HEK293 (cell line): ENCODE data around the gene SOCS1.

ENCODE experiments used
- CTCF ChIP-seq: fragments of 450-650 bp; formaldehyde crosslinking; IDR thresholded peaks from 2 replicates; pipeline ENCODE4 v1.5.1; 2016; ENCODE audit warnings: missing biosample characterization, missing genetic modification characterization
- ZBTB10 ChIP-seq: fragments of 450-650 bp; formaldehyde crosslinking; IDR thresholded peaks from 2 replicates; pipeline ENCODE4 v1.5.1; 2016; ENCODE audit warnings: missing biosample characterization, missing genetic modification characterization
- ZBTB26 ChIP-seq: fragments of 450-650 bp; formaldehyde crosslinking; optimal IDR thresholded peaks from 2 replicates; pipeline ENCODE3; 2016; ENCODE audit warnings: missing biosample characterization, mild to moderate bottlenecking, missing genetic modification characterization
- ZNF174 ChIP-seq: fragments of 450-650 bp; formaldehyde crosslinking; IDR thresholded peaks from 2 replicates; pipeline ENCODE4 v1.5.0; 2017; ENCODE audit warnings: missing biosample characterization, mild to moderate bottlenecking, missing genetic modification characterization
- ZNF239 ChIP-seq: fragments of 450-650 bp; formaldehyde crosslinking; IDR thresholded peaks from 2 replicates; pipeline ENCODE4 v1.5.1; 2016; ENCODE audit warnings: missing biosample characterization, missing genetic modification characterization
- ZNF350 ChIP-seq: fragments of 450-650 bp; formaldehyde crosslinking; IDR thresholded peaks from 2 replicates; pipeline ENCODE4 v1.5.0; 2017; ENCODE audit warnings: missing biosample characterization, mild to moderate bottlenecking, missing genetic modification characterization
- ZNF449 ChIP-seq: fragments of 450-650 bp; formaldehyde crosslinking; IDR thresholded peaks from 2 replicates; pipeline ENCODE4 v1.5.1; 2017; ENCODE audit warnings: missing biosample characterization, mild to moderate bottlenecking, missing genetic modification characterization, moderate library complexity
- ZNF549 ChIP-seq: fragments of 450-650 bp; IDR thresholded peaks from 2 replicates; pipeline ENCODE4 v1.5.1; 2018; ENCODE audit warnings: missing biosample characterization, missing genetic modification characterization, mild to moderate bottlenecking, inconsistent platforms, moderate library complexity
- ZNF837 ChIP-seq: fragments of 450-650 bp; formaldehyde crosslinking; IDR thresholded peaks from 2 replicates; pipeline ENCODE4 v1.5.1; 2016; ENCODE audit warnings: missing biosample characterization, missing genetic modification characterization

GRCh38 chr16:11273721-11274324 is 17.8 kb upstream of the SOCS1 start:
- TF ChIP-seq CTCF (tag by site-specific recombination): no peak
- no peak for TF ChIP-seq ZBTB26 (tag by site-specific recombination)
- TF ChIP-seq ZNF350: no peak
- no peak for TF ChIP-seq ZNF174 (tag by site-specific recombination)
- TF ChIP-seq ZNF549: no peak
- no peak for TF ChIP-seq ZBTB10 (tag by site-specific recombination)
- TF ChIP-seq ZNF449 (tag by site-specific recombination): no peak
- TF ChIP-seq ZNF239 (tag by site-specific recombination): no peak
- no peak for TF ChIP-seq ZNF837 (tag by site-specific recombination)
